IPS-18a (cell line): ENCODE measurements around the gene TENM4.

Experiments
- H3K27ac ChIP-seq: one replicate; pipeline ENCODE4 v1.5.1; 2013; ENCODE audit warnings: low read length
- H3K27me3 ChIP-seq: one replicate; pipeline ENCODE4 v1.6.1; 2013; ENCODE audit warnings: mild to moderate bottlenecking, low read length; ENCODE audit not compliant: control insufficient read depth, insufficient read depth
- H3K36me3 ChIP-seq: one replicate; pipeline ENCODE4 v1.6.1; 2013; ENCODE audit warnings: low read depth, low read length; ENCODE audit not compliant: control insufficient read depth
- H3K4me1 ChIP-seq: one replicate; pipeline ENCODE4 v1.6.1; 2013; ENCODE audit warnings: low read depth, low read length; ENCODE audit not compliant: control insufficient read depth
- H3K4me3 ChIP-seq: one replicate; pipeline ENCODE4 v1.5.1; 2013; ENCODE audit warnings: low read length
- H3K9ac ChIP-seq: one replicate; pipeline ENCODE4 v1.6.1; 2013; ENCODE audit warnings: mild to moderate bottlenecking, low read length, moderate library complexity
- H3K9me3 ChIP-seq: one replicate; pipeline ENCODE4 v1.6.1; 2013; ENCODE audit warnings: low read depth, low read length; ENCODE audit not compliant: control insufficient read depth

Gene TENM4

DNA sequence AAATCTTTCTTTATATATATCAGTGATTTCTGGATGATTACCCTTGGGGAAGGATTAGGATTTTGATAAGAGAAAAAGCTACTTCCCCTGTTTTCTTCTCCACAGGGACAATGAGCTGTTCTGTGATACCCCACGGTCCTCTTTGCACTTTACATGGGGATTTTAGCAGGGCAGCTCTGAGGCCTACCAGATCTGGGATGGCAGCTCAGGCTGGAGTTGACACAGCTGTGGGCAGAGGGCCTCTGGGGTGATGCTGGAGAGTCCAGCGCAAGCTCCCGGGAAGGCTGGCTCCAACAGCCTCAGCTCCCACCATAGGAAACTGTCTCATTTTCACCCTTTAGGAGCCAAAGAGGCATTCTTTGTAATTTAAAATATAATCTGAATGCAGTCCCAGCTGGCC, 482.4 kb downstream of the TENM4 start:
- H3K27ac ChIP-seq = no peak overlapping the region
- H3K9ac ChIP-seq = no peak overlapping the region
- H3K27me3 ChIP-seq = peaks cover 4% of the 10 kb centered on the region
- H3K4me3 ChIP-seq = no peak overlapping the region
- peaks cover 9% of the 10 kb centered on the region for H3K4me1 ChIP-seq
- no peaks in the 10 kb centered on the region for H3K9me3 ChIP-seq
- H3K36me3 ChIP-seq = no peaks in the 10 kb centered on the region

DNA sequence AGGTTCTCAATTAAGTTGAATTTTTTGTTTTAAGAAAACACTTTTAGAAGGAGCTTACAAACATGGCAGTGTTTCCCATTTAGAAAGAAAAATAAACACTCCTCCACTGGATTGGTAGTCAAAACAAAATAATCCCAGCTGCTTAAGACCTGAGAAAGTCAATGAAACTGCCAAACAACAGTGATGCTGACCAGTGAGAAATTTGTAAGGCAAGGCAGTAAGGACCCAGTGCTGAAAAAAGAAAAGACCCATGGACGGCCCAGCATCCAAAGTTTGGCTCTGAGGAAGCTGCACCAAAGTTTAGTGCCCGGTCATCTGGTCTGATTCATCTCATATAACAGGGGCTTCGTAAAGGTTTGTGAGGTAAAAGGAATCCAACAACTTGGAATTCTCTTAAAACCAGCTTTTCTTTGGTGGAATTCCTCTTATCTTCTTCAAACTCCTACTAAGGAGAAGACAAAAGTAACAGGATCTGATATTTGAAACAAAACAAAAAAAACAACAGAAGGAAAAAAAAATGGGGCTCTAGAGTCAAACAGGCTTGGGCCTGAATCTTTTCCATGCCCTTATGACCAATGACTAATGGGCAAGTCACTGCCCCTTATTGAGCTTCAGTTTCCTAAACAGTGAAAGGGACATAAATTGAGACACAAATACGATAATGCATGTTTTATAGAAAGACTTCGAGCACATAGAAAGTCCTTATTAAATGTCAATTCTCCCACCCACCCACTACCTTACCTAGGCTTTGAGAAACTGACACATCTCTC, 483.2 kb downstream of the TENM4 start:
- peaks cover 4% of the 10 kb centered on the region for H3K27me3 ChIP-seq
- no peak overlapping the region for H3K27ac ChIP-seq
- no peak overlapping the region for H3K4me3 ChIP-seq
- no peaks in the 10 kb centered on the region for H3K9me3 ChIP-seq
- peaks cover 12% of the 10 kb centered on the region for H3K4me1 ChIP-seq
- no peaks in the 10 kb centered on the region for H3K36me3 ChIP-seq
- H3K9ac ChIP-seq = no peak overlapping the region

DNA sequence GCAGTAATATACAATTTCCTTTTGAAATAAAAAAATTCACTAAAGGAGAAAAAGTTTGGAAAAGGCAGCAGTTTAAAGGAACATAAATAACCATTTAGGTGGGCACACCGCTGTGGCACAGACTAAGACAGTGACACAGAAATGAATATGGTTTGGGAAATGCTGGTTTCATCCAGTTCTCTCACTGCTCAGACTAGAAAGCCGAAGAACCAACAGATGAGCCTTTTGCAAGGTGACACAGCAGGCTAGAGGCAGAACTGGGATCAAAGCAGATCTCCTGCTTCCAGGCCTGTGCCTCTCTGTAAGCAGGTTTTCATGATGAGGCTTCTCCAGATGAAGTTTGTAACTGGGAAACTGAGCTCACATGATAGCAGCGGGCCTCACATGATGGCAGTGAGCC, 486.1 kb downstream of the TENM4 start:
- Histone ChIP-seq H3K27me3 (no peaks in the 10 kb centered on the region), H3K4me1 (peaks cover 4% of the 10 kb centered on the region), H3K9ac (no peak overlapping the region), H3K9me3 (no peaks in the 10 kb centered on the region), H3K27ac (no peak overlapping the region), H3K36me3 (no peaks in the 10 kb centered on the region), H3K4me3 (no peak overlapping the region)

DNA sequence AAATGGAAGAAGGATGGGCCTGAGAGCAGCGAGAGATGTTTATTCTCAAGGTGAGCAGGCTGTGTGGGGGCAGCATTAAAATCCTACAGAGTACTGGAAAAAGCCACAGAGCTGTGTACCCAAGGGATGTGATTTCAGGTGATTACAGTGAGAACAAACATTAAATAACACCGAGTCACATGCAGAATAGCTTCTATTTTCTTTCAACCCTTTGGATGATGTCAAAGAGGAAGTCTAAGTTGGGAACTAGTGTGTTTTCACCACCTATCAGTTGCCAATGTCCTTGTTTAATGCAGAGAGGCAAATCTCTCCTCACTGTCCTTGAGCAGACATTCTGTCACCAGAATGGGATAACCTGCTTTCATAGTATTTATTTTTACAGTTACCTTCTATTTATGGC, 486.6 kb downstream of the TENM4 start:
- H3K9ac ChIP-seq = no peak overlapping the region
- H3K27me3 ChIP-seq = no peaks in the 10 kb centered on the region
- peaks cover 4% of the 10 kb centered on the region for H3K4me1 ChIP-seq
- no peaks in the 10 kb centered on the region for H3K9me3 ChIP-seq
- H3K27ac ChIP-seq = no peak overlapping the region
- no peak overlapping the region for H3K4me3 ChIP-seq
- H3K36me3 ChIP-seq = no peaks in the 10 kb centered on the region

DNA sequence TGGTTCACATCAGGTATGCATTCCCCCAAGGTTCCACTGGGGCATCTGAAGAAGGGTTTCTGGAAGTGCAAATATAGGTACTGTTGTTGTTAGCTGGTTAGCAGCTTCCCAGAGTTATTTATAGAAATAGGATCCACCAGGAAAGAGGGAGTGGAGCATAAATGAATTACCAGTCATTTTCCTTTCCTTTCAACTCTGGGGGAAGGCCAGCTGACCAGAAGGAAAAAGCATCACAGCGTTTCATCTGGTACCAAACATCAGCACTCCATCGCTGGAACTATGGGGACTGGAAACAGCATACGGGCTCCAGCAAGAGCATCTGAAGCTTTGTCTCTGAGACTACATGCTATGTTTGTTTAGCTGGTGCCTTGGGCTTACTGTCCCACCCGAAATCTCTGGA, 487.9 kb downstream of the TENM4 start:
- Histone ChIP-seq H3K36me3 (no peaks in the 10 kb centered on the region), H3K27ac (no peak overlapping the region), H3K27me3 (no peaks in the 10 kb centered on the region), H3K4me3 (no peak overlapping the region), H3K9me3 (no peaks in the 10 kb centered on the region), H3K9ac (no peak overlapping the region), H3K4me1 (peaks cover 4% of the 10 kb centered on the region)

DNA sequence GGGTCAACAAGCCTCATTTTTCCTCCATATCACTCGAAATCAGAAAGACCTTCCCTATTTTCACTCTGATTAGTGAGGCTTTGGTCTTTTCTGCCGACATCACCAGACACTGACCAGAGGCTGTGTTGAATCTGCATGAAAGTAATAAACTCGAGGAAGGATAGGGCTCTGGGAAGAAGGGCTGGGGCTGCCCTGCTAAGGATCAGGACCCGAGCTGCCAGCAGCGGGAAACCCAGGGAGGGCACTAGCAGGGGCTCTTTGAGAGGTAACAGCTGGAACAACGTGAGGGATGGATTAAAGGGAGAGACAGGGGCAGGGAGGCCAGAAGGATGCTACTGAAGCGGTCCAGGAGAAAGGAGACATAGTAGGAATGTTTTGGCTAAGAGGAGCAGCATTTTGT, 488.7 kb downstream of the TENM4 start:
- no peak overlapping the region for H3K27ac ChIP-seq
- no peaks in the 10 kb centered on the region for H3K36me3 ChIP-seq
- H3K27me3 ChIP-seq = no peaks in the 10 kb centered on the region
- H3K9ac ChIP-seq = no peak overlapping the region
- H3K4me1 ChIP-seq = peaks cover 4% of the 10 kb centered on the region
- H3K9me3 ChIP-seq = no peaks in the 10 kb centered on the region
- H3K4me3 ChIP-seq = no peak overlapping the region

DNA sequence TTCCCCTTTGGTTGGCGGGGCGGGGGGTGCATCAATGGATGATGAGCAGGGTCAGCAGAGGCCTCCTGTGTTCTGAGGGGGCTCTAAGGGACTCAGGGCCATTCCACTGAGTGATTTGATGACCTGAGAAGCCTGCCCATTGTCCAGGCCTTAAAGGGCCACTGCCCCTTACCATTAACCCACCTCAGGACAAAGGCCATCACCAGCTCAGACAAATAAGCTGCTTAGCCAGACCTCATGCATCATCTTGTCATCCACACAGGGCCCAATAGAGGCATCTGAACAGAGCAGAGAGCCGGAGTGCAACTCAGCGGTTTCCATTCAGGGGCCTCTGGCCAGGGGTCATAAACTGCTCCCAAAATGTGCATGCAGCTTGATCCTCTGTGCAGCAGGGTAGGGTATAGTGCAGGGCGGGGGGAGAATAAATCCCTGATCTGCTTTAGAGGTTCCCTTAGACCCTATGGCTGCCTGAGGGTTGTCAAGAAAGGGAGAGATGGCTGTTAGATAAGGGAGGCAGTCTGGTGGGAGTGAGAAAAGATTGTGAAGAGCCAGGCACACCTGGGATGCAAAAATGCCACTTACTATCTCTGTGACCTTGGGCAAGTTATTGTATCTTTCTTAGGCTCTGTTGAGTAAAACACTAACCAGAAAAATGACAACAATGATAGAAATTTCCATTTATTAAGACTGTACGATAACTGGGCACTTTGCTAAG, 490.7 kb downstream of the TENM4 start:
- Histone ChIP-seq H3K27ac (no peak overlapping the region), H3K9me3 (no peaks in the 10 kb centered on the region), H3K36me3 (no peaks in the 10 kb centered on the region), H3K4me1 (peaks cover 4% of the 10 kb centered on the region), H3K4me3 (no peak overlapping the region), H3K9ac (no peak overlapping the region), H3K27me3 (no peaks in the 10 kb centered on the region)

DNA sequence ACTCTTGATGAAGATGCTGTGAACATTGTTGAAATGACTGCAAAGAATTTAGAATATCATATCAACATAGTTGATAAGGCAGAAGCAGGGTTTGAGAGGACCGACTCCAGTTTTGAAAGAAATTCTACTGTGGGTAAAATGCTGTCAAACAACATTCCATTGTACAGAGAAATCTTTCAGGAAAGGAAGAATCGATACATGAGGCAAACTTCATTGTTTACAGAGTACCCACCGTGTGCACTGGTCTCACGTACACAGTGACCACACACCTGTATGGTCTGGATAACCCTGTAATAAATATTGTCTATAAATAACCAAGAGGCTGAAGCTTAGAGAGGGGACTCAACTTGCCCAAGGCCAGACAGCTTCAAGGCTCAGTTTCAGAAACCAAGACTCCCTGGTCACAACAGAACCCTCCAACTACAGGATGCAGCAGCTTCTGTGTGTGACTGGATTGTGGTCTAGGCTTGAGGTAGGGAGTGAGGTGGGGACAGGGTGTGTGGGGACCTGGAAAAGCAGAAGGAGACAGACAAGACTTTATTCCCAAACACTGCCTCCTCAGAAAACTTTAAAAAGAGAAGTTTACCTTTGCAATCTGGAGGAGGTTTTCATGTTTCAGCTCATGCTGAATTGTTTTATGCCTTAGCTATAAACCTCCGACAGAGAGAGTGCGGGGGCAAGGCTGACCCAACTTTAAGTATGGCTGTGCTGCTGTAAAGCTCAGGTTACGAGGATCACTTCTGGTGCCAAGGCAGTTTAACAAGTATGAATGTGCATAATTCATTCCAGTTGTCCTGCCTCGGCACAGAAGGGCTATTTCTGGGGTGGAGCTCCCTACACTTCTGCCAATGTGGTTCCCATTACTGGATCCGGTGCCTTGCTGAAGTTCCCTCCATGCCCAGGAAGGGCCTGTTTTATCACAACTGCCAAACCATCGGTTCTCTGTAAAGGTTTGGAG, 493.6 kb downstream of the TENM4 start:
- Histone ChIP-seq H3K9me3 (no peaks in the 10 kb centered on the region), H3K27me3 (no peaks in the 10 kb centered on the region), H3K4me1 (no peaks in the 10 kb centered on the region), H3K9ac (no peak overlapping the region), H3K36me3 (no peaks in the 10 kb centered on the region), H3K27ac (no peak overlapping the region), H3K4me3 (no peak overlapping the region)

DNA sequence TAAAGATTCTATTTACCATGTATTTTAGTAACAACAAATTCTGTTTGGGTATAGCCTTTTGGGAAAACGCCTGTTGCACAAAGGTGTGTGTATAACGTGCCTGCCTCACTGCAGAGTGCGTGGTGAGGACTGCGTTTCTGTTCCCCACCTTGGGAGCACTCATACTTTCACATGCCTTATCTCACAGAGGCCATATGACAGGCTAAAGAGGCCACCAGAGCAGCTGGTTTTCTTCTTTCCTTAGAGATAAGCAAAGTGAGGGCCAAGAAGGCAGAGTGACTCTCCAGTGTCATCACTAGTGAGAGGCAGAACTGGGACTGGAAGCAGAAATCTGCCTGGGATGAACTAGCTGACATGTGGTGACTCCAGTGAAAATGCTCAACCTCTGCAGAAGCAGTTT, 497.0 kb downstream of the TENM4 start:
- Histone ChIP-seq H3K9ac (no peak overlapping the region), H3K27ac (no peak overlapping the region), H3K27me3 (no peaks in the 10 kb centered on the region), H3K36me3 (no peaks in the 10 kb centered on the region), H3K9me3 (no peaks in the 10 kb centered on the region), H3K4me1 (peaks cover 19% of the 10 kb centered on the region), H3K4me3 (no peak overlapping the region)

DNA sequence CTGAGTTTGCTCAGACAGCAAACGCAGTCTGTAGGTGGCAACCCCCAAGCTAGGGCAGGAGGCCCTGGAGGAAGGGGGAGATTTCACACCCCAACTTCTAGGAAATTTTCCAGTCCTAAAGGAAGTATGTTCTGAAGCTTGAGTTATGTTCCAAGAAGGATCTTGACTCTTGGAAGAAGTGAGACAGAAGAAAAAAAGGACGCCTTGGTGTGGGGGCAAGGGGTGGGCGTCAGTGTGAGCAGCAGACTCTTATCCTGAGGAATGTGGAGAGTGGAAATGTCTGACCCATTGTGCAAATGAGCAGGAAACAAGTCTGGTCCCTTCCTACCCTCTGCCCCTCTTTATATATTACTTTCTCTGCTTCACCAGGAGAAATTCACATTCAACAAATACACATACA, 497.7 kb downstream of the TENM4 start:
- Histone ChIP-seq H3K27me3 (no peaks in the 10 kb centered on the region), H3K9ac (no peak overlapping the region), H3K27ac (no peak overlapping the region), H3K9me3 (no peaks in the 10 kb centered on the region), H3K4me3 (no peak overlapping the region), H3K4me1 (peaks cover 19% of the 10 kb centered on the region), H3K36me3 (no peaks in the 10 kb centered on the region)

DNA sequence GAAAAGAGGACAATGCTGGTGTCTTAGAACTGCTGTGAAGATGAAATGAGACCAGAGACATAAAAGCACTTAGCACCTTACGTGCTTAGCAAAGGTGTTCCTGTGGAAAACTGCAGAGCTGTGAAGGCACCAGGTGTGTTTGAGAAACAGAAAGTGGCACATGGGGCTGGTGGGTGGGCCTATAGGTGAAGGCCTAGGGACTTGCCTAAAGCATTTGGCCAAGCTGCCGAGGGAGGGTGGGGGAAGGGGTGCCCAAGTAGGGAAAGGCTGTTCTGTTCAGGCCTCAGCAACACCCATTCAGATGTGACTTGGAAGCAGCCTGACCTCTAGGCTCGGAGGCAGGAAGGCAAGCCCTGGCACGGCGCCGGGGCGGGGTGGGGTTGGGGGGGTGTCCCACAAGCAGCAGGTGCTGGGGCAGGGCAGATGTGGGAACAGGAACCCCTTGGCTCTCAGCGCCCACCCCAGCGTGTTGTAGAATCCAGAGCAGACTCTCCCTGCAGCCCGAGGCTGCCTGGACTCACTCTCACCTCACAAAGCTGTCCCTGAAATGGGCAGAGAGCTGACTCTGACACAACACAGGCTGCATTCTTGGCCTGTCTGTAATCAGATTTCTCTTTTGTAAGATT, 499.5 kb downstream of the TENM4 start:
- Histone ChIP-seq H3K4me1 (peaks cover 19% of the 10 kb centered on the region), H3K9me3 (no peaks in the 10 kb centered on the region), H3K9ac (no peak overlapping the region), H3K4me3 (peak overlapping the region; percentile 11), H3K36me3 (no peaks in the 10 kb centered on the region), H3K27me3 (no peaks in the 10 kb centered on the region), H3K27ac (no peak overlapping the region)
